HG03196 (cell line): ENCODE measurements around the gene CDX1.

Source experiments
- ATAC-seq: cut with Tn5 transposase; IDR thresholded peaks from one replicate; pipeline ENCODE4 v1.9.1; 2021; ENCODE audit not compliant: unreplicated experiment

Gene CDX1

DNA sequence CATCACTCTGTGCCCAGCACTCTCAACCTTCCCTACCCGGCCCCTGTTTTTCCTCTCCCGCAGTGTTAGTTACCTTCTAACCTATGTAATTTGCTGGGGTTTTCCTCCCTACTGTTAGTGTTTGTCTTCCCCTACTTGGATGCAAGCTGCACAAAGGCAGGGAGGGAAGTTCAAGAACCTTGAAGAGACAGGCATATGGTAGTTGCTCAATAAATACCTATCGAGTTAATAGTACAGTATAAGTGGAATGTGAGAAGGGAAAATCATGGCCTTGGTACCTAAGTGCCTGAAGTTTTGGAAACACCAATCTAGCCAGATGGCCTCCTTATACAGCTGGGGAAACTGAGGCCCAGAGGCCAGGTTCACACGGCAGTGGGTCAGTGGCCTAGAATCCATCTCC lies 35.1 kb upstream of the CDX1 start:
- ATAC-seq = no peak

DNA sequence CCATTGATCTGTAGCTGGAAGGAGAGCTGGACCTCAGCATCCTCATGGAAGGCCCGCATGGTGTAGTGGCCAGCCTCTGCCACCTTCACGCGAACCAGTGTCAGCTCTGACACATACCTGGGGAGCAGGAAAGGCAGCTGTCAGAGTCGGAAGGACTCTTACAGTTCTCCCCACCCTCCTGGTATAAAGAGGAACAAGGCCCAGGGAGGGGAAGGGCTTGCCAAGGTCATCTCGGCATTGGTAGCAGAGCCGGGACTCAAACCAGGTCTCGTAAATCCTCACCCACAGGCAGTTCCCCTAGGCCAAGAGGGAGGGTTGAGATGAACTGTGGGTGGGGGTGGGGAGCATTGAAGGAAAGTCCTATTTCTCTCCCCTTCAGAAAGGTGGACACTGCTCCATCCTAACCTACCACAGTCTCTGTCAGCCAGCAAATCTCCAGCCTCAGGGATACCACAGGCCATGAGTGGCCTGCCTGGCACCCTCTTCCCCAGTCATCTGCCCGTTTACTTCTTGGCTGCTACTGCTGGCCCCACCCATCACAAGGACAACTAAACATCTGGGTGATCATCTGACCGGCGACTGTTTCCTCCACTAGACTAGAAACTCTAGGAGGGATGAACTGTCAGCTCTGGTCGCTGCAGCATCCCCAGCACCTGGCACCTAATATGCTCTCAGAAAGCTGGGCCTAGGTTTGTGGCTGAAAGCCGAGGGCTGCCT lies 34.4 kb upstream of the CDX1 start:
- no peak for ATAC-seq

DNA sequence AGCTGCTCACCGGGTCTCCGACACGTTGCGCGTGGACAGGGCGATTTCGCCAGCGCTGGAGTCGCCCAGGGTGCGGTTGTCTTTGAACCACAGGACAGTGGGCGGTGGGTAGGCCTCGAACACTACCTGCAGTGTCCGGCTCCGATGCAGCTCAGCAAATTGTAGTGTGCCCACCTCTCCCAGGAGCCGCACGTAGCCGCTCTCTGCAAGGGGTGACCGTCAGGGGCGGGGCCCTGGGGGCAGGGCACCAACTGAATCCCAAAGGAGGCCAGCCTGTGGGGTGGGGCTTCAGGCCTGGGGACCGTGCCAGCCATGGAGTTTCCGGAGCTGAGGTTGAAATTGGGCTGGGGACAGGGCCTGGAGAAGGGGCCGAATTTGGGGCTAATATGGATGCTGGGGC lies 33.8 kb upstream of the CDX1 start:
- no peak for ATAC-seq

DNA sequence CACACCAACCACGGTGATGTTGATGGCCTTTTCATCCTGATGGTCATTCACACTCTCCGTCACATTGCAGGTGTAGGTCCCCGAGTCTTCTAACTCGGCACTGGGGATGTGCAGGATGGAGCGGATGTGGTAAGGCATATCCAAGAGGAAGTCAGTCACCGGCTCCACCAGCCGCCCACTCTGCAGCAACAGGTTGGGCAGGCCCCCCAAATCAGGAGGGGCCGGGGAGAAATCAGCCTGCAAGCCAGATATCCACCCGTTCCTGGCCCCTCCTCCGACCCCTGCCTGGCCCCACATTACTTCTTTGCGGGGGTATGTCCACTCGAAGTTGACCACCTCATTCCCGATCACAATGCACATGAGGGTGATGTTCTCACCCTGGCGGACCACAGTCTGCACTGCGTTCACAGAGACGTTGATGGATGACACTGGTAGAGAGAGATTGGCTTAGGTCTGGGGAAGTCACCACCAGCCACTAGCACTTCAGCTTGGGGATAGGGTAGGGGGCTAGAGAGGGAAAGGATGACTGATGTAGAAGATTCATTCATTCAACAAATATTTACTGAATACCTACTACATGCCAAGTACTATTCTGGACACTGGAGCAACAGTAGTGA lies 32.9 kb upstream of the CDX1 start:
- no peak for ATAC-seq

DNA sequence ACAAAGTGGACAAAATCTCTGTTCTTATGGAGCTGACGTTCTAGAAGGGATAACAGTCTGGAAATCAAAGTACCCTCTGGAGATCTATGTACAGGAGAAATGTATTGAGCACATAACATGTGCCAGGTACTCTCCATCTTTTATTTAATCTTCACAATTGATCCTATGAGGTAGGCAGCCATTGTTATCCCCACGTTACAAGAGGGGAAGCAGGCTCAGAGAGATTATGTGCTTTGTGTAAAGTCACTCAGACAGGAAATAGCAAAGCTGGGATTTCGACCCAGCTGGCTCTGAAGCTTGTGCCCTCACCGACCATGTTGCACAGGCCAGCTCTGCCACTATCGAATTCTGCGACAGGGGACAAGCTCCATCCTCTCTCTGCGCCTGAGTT lies 32.4 kb upstream of the CDX1 start:
- no peak for ATAC-seq

DNA sequence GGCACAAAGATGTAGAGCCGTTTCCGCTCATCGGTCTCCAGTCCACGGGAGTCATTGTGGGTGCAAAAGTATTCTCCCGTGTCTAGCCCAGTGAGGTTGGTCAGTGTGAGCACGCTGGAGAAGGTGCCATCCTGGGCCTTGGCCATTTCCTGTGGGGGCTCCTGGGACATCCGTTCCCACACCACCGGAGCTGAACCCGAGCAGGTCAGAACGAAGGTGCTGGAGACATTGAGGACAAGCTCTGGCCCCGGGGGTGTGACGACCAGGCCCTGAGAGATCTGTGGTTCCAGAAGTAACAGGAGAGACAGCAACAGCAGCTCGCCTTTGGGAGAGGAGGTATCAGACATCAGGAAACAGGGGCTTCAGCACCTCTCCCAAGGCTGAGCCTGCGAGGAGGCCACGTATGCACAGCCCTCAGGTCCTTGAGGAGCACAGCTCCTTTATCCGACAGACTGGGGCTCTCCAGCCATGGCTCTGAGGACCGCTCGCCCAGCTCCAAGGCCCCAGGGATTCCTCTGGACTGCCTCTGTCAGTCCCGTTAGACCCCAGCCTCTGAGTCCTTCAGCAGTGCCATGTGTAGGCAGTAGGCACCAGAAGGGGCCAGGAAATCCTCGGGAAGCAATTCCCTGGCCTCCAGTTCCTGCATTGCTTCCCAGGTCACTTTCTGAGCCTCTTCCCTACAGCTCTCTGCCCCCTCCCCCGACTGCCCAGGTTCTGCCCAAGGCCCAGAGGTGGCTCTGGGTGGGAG lies 30.8 kb upstream of the CDX1 start:
- no peak for ATAC-seq

DNA sequence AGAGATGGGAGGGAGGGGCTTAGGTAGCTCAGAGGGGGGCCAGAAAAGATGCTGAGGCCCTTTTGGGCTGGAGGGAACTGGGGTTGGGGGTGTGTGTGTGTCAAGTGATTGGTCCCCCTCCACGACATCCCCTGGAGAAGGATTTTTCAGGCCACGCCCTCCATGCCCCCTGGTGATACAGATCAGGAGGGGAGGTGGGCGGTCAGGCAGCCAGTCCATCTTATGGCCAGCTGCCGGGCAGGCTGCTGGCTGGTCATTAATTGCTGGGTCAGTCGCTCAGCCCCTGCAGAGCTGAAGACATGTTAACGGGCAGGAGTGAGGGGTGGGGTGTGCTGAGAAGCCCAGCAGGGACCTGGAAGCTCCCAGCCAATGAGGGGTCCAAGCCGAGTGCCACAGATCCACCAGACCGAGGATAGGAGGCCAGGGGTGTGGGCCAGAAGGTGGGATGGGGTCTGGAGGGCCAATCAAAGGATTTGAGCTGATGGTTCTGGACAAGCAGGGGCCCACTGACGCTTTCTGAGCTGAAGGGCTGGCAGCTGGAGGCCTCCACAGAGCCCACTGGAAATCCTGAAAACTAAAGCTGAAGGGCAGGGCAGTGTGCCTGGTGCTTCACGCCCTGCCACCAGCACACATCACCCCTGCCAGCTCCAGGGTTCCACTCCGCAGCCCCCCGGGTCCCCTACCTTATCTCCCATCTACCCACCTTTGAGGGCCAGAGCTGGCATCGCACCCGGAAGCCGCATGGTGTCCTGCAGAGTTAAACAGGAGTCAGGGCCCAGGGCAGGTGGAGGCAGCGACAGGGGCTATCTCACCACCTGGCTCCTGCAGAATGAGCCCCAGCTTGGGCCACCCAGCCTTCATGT lies 30.0 kb upstream of the CDX1 start:
- no peak for ATAC-seq

DNA sequence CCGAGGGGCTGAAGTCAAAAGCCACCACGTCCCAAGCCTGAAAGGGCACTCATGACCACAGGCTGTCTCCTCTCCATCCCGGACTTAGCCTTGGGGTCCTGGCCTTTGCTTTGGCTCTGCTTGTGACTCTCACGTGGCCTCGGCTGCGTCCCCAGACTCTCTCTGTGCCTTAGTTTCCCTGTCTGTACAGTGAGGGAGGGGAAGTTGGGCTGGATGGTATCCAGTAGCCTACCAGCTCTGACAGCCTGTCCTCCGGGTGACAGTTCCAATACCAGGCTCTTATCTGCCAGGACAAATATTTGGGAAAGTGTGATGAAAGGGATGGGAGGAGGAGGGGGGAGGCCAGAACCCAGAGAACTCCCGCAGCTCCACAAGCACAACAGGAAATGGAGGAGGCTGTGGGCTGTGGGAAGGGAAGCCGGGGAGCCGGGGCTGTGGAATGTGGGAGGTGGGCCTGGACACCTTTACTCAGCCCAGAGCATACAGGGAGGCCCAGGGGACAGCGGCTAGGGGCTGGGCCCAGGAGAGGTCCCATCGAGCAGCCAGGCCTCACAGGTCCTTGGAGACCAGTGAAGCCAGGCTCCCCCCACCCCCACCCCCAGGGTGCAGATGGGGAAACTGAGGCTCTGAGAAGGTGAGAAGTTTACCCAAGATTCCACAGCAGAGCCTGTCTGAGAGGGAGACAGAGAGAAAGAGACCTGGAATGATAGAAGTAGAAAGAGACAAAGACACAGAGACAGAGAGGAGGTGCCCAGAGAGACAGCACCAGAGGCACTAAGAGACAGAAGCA lies 29.2 kb upstream of the CDX1 start:
- no peak for ATAC-seq

DNA sequence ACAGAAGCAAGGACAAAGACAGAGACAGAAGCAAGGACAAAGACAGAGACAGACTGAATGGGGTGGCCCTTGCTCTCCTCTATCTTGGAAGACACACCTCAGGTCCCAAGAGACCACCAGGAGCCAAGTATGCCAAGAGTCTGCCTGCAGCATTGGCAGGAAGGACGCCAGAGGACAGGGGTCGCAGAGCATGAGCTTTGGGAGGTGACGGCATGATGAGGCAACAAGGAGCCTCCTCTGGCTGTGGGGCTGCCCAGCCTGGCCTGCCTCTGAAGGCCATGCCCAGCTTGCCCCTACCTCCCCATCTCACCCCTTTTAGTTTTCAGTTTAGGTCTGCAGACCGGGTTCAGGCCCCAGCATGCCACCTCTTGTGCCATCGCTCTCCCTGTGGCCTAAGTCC lies 28.6 kb upstream of the CDX1 start:
- ATAC-seq = no peak

DNA sequence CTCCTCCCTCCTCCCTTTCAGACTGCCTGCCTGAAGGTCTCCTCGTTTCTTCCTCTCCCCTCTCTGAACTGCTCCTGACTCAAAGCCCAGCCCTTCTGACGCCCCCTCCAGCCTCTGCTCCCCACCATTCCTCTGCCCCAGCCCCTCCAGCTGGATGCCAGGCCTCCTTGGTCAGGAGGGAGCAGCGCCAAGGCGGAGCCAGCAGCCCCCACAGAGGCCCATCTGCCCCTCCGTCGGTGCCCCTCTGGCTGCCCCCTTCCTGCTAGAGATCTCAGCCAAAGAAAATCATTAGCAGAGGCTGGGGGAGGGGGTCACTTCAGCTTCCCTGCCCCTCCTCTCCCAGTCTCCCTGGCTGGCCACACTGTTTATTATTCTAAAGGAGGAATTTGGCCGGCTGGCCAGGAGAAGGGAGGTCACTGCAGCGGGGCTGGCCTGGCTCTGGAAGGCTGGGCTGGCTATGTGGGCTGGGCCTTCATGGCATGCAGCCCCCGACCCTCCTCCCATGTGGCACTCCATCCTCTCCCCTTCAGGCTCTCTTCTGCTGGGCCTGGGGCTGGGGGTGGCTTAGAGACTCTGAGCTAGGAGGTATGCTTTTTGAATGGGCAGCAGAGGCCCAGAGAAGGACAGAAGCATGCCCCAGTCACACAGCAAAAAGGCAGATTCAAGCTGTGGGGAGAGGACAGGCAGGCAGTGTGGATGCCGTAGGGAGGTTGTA lies 27.9 kb upstream of the CDX1 start:
- no peak for ATAC-seq

DNA sequence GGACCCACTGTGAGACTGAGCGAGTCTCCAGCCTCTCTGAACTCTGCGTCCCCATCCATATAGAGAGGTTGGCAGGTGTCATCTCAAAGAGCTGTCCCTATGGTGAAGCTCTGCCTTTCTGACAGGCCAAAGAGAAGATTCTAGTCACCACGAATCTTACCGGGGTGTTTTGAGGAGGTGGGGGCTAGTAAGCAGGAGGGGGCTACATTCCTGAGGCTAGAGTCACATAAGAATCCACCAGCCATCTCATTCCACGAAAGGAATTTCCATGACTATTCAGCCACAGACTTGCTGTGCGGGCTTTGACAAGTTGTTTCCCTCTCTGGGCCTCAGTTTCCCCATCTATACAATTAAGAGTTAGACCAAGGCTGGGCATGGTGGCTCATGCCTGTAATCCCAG lies 27.2 kb upstream of the CDX1 start:
- no peak for ATAC-seq

DNA sequence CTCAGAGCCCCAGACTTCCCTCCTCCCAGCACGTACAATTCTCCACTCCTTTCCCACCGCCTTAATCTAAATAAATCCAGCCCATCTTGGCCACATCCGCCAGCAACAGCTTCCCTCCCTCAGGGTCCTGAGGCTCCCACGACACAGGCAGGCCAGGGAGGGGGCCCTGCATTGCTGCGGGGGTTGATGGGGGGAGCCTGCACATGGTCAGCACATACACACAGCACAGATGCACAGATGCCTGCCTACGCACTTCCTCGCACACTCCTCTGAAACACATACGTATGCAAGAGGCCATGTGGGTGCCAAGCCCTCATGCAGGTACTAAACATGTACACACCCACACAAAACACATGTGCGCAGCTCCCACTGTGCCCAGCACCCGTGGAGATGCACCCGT lies 25.7 kb upstream of the CDX1 start:
- ATAC-seq = no peak

DNA sequence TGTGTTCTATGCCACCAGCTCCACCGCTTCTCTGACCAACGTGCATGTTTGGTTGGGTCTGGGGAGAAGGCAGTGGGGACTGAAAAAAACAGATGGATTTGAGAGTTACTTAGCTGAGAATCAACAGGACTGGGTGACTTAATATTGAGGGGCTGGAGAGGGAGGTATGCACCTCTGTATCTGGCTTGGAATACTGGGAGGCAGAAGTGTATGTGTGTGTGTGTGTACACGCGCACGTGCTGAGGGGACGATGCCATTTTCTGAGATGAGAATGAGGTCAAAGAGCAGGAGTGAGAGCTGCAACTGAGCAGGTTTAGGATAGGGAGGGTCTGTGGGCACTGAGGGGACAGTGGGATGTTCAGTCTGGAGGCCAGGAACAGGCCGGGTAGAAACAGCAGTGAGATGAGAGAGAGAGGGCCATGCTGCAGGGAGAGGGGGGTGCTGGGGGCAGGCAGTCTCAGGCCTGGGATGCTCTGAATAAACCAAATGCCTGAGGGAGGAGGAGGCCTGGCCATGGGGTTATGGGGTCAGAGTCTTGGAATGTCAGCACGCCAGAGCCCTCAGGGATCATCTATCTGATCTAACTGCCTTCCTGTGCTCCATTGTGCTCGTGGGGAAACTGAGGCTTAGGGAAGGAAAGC lies 24.9 kb upstream of the CDX1 start:
- no peak for ATAC-seq

DNA sequence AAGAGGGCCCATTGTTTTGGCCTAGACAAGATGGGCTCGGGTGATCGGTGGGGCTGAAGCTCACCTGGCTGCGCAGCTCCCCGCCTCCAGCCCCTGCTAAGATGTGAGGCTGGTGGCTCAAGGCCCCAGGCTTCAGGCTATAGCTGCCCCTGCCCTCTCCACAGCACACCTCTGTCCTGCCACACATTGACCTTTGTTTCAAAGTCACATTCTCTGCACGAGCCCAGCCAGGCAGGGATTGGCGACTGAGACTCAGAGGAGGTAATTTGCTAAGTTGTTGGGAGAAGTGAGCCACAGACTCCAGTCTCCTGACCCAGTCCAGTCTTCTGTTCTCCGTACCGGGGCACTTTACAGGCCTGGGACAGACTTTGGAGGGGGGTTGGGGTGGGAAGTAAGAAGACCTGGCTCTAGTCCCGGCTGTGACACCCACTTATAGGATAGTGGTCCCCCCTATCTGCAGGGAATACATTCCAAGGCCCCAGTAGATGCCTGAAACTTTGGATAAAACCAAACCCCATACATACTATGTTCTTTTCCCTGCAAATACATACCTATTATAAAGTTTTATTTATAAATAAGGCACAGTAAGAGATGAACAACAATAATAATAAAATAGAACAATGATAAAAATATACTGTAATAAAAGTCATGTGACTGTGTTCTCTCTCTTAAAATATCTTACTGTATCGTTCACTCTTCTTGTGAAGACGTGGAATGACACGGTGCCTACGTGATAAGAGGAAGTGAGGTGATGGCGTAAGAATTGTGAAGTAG lies 24.2 kb upstream of the CDX1 start:
- no peak for ATAC-seq

DNA sequence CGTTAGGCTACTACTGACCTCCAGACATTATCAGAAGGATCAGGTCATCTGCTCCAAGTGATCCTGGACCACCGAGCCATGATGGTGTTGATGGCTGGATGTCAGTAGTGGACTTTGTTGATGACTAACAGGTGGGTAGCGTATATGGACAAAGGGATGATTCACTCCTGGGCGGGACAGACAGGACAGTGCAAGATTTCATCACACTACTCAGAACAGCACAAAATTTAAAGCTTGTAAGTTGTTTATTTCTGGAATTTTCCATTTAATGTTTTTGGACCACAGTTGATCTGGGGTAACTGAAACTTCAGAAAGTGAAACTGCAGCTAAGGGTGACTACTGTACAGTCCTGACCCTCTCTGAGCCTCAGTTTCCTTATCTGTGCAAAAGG lies 23.6 kb upstream of the CDX1 start:
- ATAC-seq = no peak

DNA sequence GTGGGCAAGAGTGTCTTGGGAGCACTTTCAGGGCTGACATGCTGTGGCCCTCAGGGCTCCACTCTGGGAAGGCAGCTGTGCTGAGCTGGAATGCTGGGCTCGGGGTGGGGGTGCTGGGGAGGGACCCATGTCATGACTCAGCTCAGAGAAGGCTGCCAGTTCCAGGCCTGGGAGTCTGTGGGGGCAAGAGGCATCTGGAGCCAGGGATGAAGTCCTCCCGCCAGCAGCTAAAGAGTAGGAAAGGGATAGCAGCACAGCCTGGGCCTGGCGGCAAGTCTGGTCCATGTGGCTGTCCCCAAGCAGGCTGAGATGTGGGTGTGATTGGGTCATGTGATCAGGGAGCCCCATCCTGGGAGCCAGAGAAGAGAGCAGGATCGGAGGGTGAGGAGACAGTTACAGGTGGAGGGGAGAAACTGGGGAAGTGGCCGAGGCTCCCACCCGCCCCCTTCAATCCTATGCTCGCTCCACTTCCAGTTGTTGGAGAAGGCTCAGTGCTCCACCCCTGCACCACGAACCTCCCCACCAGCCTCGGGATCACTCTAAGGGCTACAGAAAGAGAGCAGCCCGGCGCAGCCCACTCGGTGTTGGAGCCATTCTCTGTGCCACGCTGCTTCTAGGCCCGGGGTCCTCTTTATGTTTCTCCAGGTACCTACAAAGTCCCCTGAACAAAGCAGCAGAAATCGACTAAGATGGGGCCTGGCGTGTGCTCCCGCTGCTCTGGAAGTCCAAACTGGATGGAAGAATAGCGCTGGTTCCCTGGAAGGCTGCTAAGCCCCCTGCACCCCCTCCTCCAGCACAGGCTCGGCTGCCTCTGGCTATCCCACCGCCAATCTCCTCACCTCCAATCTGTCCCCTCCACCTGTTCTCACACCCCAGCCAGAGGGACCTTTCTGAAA lies 23.0 kb upstream of the CDX1 start:
- ATAC-seq = no peak

DNA sequence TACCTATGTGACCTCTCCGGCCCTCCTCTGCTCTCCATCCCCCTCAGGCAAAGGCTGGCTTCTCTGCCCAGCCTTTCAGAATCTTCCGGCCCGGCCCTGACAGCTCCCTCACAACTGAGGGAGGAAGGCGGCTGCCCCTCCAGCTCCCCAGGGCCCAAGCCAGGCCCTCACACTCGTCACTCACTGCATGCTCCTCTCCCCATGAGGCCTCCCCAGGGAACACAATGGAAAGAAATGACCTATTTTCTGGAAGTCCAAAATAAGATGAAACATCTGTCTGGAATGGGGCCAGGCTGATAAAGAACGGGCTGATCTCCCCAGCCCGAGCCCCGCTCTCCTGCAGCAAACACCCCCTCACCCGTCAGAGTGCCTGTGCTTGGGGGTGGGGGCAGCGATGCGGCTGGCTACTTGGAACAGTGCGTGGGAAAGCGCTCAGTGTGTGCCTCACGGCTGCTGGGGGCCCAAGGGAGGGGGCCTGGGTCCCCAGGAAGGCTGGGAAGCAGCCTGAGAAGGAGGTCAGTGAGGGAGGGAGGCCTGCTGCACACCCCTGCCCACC lies 22.3 kb upstream of the CDX1 start:
- no peak for ATAC-seq

DNA sequence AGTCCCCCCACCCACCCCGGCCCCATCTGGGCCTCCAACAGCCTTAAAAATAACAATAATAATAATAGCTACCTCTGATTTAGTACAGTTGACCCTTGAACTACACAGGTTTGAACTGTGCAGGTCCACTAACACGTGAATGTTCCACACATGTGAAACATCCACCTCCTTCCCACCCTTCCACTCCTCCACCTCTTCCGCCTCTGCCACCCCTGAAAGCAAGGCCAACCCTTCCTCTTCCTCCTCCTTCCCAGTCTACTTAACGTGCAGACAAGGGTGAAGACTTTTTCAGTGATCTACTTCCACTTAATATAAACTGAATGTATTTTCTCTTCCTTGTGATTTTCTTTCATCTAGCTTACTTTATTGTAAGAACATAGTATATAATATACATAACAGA lies 21.7 kb upstream of the CDX1 start:
- ATAC-seq = no peak
